GM12878 (cell line): ENCODE data around the gene MSI2.

ENCODE experiments used
- ESRRA ChIP-seq: IDR thresholded peaks from 2 replicates; pipeline ENCODE4 v1.6.1; 2012; ENCODE audit warnings: mild to moderate bottlenecking, low read length, improper control_type of control experiment
- FOS ChIP-seq: IDR thresholded peaks from 3 replicates; pipeline ENCODE4 v1.6.1; 2011; ENCODE audit warnings: borderline replicate concordance; ENCODE audit not compliant: insufficient read length; ENCODE audit errors: extremely low read depth
- MYC ChIP-seq: IDR thresholded peaks from 2 replicates; pipeline ENCODE4 v1.6.1; 2011; ENCODE audit warnings: mild to moderate bottlenecking, low read length, moderate library complexity, inconsistent platforms; ENCODE audit not compliant: insufficient read depth, insufficient replicate concordance, insufficient read length, severe bottlenecking
- NBN ChIP-seq: fragments of 450-650 bp; IDR thresholded peaks from 2 replicates; pipeline ENCODE4 v1.6.1; 2016
- TF ChIP-seq, protein P1 (sequence below), 3 experiments: IDR thresholded peaks in 2 of 3; conservative IDR thresholded peaks in 1 of 3; 2 replicates each; pipeline ENCODE4 v1.5.1; 2011; ENCODE audit warnings: low read depth in 3 of 3, low read length in 3 of 3, mild to moderate bottlenecking in 3 of 3, control low read depth in 2 of 3, moderate library complexity in 2 of 3, inconsistent platforms in 1 of 3, mixed read lengths in 1 of 3; ENCODE audit not compliant: control insufficient read depth in 2 of 3, insufficient read depth in 1 of 3; ENCODE audit errors: extremely low read depth in 1 of 3
- TF ChIP-seq, protein P2 (sequence below): IDR thresholded peaks from 2 replicates; pipeline ENCODE4 v1.6.1; 2012; ENCODE audit warnings: low read depth, low read length, improper control_type of control experiment
- TF ChIP-seq, protein P3 (sequence below): IDR thresholded peaks from 2 replicates; pipeline ENCODE4 v1.6.1; 2011; ENCODE audit warnings: mild to moderate bottlenecking, low read depth, low read length, moderate library complexity; ENCODE audit not compliant: insufficient replicate concordance
- TF ChIP-seq, protein P4 (sequence below): IDR thresholded peaks from 2 replicates; pipeline ENCODE4 v1.6.1; 2012; ENCODE audit warnings: mild to moderate bottlenecking, low read depth, low read length

DNA sequence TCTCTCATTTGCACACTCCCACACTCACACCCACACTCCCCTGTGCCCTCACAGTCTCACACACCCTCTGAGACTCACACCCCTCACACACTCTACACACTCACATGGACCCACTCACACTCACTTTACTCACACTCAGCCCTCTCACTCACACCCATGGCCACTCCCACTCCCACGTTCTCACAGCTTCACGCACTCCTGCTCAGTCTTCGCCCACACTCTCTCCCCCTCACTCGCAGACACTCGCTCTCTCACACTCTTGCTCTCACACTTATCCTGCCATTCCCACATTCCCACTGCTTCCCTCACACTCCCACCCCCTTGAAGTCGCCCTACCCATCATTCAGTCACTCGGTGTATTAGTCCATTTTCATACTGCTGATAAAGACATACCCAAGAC lies 440.9 kb downstream of the MSI2 start:
- TF ChIP-seq, protein P1, sequence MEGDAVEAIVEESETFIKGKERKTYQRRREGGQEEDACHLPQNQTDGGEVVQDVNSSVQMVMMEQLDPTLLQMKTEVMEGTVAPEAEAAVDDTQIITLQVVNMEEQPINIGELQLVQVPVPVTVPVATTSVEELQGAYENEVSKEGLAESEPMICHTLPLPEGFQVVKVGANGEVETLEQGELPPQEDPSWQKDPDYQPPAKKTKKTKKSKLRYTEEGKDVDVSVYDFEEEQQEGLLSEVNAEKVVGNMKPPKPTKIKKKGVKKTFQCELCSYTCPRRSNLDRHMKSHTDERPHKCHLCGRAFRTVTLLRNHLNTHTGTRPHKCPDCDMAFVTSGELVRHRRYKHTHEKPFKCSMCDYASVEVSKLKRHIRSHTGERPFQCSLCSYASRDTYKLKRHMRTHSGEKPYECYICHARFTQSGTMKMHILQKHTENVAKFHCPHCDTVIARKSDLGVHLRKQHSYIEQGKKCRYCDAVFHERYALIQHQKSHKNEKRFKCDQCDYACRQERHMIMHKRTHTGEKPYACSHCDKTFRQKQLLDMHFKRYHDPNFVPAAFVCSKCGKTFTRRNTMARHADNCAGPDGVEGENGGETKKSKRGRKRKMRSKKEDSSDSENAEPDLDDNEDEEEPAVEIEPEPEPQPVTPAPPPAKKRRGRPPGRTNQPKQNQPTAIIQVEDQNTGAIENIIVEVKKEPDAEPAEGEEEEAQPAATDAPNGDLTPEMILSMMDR (IDR thresholded peaks at IDR 0.05 in 2 of 3, conservative IDR thresholded peaks at IDR 0.05 in 1 of 3; ENCODE audit: control insufficient read depth in 2 of 3, extremely low read depth in 1 of 3, insufficient read depth in 1 of 3, low read depth in 3 of 3, low read length in 3 of 3) = no peak
- TF ChIP-seq ESRRA = no peak
- TF ChIP-seq, protein P2, sequence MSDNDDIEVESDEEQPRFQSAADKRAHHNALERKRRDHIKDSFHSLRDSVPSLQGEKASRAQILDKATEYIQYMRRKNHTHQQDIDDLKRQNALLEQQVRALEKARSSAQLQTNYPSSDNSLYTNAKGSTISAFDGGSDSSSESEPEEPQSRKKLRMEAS = no peak
- TF ChIP-seq, protein P3, sequence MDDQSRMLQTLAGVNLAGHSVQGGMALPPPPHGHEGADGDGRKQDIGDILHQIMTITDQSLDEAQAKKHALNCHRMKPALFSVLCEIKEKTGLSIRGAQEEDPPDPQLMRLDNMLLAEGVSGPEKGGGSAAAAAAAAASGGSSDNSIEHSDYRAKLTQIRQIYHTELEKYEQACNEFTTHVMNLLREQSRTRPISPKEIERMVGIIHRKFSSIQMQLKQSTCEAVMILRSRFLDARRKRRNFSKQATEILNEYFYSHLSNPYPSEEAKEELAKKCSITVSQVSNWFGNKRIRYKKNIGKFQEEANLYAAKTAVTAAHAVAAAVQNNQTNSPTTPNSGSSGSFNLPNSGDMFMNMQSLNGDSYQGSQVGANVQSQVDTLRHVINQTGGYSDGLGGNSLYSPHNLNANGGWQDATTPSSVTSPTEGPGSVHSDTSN = no peak
- TF ChIP-seq FOS = no peak
- TF ChIP-seq, protein P4, sequence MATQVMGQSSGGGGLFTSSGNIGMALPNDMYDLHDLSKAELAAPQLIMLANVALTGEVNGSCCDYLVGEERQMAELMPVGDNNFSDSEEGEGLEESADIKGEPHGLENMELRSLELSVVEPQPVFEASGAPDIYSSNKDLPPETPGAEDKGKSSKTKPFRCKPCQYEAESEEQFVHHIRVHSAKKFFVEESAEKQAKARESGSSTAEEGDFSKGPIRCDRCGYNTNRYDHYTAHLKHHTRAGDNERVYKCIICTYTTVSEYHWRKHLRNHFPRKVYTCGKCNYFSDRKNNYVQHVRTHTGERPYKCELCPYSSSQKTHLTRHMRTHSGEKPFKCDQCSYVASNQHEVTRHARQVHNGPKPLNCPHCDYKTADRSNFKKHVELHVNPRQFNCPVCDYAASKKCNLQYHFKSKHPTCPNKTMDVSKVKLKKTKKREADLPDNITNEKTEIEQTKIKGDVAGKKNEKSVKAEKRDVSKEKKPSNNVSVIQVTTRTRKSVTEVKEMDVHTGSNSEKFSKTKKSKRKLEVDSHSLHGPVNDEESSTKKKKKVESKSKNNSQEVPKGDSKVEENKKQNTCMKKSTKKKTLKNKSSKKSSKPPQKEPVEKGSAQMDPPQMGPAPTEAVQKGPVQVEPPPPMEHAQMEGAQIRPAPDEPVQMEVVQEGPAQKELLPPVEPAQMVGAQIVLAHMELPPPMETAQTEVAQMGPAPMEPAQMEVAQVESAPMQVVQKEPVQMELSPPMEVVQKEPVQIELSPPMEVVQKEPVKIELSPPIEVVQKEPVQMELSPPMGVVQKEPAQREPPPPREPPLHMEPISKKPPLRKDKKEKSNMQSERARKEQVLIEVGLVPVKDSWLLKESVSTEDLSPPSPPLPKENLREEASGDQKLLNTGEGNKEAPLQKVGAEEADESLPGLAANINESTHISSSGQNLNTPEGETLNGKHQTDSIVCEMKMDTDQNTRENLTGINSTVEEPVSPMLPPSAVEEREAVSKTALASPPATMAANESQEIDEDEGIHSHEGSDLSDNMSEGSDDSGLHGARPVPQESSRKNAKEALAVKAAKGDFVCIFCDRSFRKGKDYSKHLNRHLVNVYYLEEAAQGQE = no peak
- no peak for TF ChIP-seq MYC
- no peak for TF ChIP-seq NBN
